IMR-90 (cell line): ENCODE measurements around the gene AKNA.

Experiments used
- CEBPB ChIP-seq: IDR thresholded peaks from 2 replicates; pipeline ENCODE4 v1.6.1; 2012; ENCODE audit warnings: low read depth, low read length, improper control_type of control experiment
- CHD1 ChIP-seq: IDR thresholded peaks from 2 replicates; pipeline ENCODE4 v1.6.1; 2012; ENCODE audit warnings: low read depth, low read length, improper control_type of control experiment
- MAFK ChIP-seq: IDR thresholded peaks from 2 replicates; pipeline ENCODE4 v1.6.1; 2012; ENCODE audit warnings: low read depth, low read length, improper control_type of control experiment
- MAZ ChIP-seq: IDR thresholded peaks from 2 replicates; pipeline ENCODE4 v1.6.1; 2012; ENCODE audit warnings: low read depth, mild to moderate bottlenecking, low read length, improper control_type of control experiment, moderate library complexity, borderline replicate concordance
- MXI1 ChIP-seq: IDR thresholded peaks from 2 replicates; pipeline ENCODE4 v1.6.1; 2012; ENCODE audit warnings: low read depth, mild to moderate bottlenecking, low read length, moderate library complexity, borderline replicate concordance
- NFE2L2 ChIP-seq: fragments of 150-350 bp; IDR thresholded peaks from 2 replicates; pipeline ENCODE4 v1.6.1; 2016; ENCODE audit warnings: low read depth, mild to moderate bottlenecking, low read length
- POLR2A ChIP-seq: IDR thresholded peaks from 2 replicates; pipeline ENCODE4 v1.6.1; 2012; ENCODE audit warnings: mild to moderate bottlenecking, low read depth, low read length
- RAD21 ChIP-seq: IDR thresholded peaks from 2 replicates; pipeline ENCODE4 v1.6.1; 2012; ENCODE audit warnings: low read length, improper control_type of control experiment
- SMC3 ChIP-seq: fragments of 150-350 bp; IDR thresholded peaks from 2 replicates; pipeline ENCODE4 v1.6.1; 2016; ENCODE audit warnings: low read depth, mild to moderate bottlenecking, antibody characterized with exemption, low read length, moderate library complexity
- TF ChIP-seq, protein P1 (sequence below): conservative IDR thresholded peaks from 2 replicates; pipeline ENCODE4 v1.5.1; 2012; ENCODE audit warnings: mild to moderate bottlenecking, low read depth, low read length, improper control_type of control experiment
- TF ChIP-seq, protein P2 (sequence below): fragments of 150-350 bp; IDR thresholded peaks from 2 replicates; pipeline ENCODE4 v1.6.1; 2017; ENCODE audit warnings: mild to moderate bottlenecking, antibody characterized with exemption, low read length, low read depth
- TF ChIP-seq, protein P3 (sequence below): fragments of 150-350 bp; IDR thresholded peaks from 2 replicates; pipeline ENCODE4 v1.6.1; 2016; ENCODE audit warnings: low read depth, mild to moderate bottlenecking, low read length, moderate library complexity, borderline replicate concordance

DNA sequence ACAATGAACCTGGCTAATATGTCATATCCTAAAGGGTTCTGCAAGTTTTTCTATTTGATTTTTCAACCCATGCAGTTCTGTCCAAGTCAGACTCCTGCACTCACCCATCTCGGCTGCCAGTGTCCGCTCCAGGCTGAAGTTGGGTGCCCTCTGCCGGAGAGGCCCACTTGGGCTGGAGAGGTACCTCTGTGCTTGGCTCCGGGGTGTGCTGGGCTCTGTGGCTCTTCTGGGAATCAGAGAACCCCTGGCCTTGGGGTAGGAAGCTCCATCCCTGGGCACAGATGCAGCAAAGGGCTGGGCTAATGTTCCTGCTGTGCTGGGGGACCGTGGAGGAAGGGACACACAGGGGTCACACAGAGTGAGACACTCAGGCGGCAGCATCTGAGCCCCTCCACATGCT lies 32.0 kb downstream of the AKNA start:
- no peak for TF ChIP-seq CEBPB
- TF ChIP-seq SMC3: no peak
- TF ChIP-seq, protein P1, sequence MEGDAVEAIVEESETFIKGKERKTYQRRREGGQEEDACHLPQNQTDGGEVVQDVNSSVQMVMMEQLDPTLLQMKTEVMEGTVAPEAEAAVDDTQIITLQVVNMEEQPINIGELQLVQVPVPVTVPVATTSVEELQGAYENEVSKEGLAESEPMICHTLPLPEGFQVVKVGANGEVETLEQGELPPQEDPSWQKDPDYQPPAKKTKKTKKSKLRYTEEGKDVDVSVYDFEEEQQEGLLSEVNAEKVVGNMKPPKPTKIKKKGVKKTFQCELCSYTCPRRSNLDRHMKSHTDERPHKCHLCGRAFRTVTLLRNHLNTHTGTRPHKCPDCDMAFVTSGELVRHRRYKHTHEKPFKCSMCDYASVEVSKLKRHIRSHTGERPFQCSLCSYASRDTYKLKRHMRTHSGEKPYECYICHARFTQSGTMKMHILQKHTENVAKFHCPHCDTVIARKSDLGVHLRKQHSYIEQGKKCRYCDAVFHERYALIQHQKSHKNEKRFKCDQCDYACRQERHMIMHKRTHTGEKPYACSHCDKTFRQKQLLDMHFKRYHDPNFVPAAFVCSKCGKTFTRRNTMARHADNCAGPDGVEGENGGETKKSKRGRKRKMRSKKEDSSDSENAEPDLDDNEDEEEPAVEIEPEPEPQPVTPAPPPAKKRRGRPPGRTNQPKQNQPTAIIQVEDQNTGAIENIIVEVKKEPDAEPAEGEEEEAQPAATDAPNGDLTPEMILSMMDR: no peak
- no peak for TF ChIP-seq MAFK
- no peak for TF ChIP-seq POLR2A
- TF ChIP-seq MXI1: no peak
- TF ChIP-seq MAZ: no peak
- TF ChIP-seq, protein P2, sequence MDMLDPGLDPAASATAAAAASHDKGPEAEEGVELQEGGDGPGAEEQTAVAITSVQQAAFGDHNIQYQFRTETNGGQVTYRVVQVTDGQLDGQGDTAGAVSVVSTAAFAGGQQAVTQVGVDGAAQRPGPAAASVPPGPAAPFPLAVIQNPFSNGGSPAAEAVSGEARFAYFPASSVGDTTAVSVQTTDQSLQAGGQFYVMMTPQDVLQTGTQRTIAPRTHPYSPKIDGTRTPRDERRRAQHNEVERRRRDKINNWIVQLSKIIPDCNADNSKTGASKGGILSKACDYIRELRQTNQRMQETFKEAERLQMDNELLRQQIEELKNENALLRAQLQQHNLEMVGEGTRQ: no peak
- TF ChIP-seq RAD21: no peak
- TF ChIP-seq, protein P3, sequence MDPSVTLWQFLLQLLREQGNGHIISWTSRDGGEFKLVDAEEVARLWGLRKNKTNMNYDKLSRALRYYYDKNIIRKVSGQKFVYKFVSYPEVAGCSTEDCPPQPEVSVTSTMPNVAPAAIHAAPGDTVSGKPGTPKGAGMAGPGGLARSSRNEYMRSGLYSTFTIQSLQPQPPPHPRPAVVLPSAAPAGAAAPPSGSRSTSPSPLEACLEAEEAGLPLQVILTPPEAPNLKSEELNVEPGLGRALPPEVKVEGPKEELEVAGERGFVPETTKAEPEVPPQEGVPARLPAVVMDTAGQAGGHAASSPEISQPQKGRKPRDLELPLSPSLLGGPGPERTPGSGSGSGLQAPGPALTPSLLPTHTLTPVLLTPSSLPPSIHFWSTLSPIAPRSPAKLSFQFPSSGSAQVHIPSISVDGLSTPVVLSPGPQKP: no peak
- TF ChIP-seq CHD1: no peak
- no peak for TF ChIP-seq NFE2L2
